Naive thymus-derived CD4-positive, alpha-beta T cell (primary cell): ENCODE measurements around the gene MYO10. TPM values are rescaled to one million over a fixed set of nuclear protein-coding genes. Genes with fewer than 3 reads are reported as not detected.

Experiments
- ATAC-seq: fragments of 150-1000 bp; cut with Tn5 transposase; 2 replicates; pipeline ENCODE4 v1.10.0; 2021; ENCODE audit warnings: mild to moderate bottlenecking, moderate library complexity
- CTCF ChIA-PET: fragments of 350-600 bp; sonication (Branson Sonifier 250); formaldehyde crosslinking; loops from one replicate; lab custom pipeline; 2021; ENCODE audit warnings: antibody characterized with exemption; lab: Charles Lee
- POLR2A ChIA-PET: fragments of 350-600 bp; sonication (Branson Sonifier 250); formaldehyde crosslinking; loops from one replicate; lab custom pipeline; 2021; ENCODE audit warnings: antibody characterized with exemption, inconsistent platforms; lab: Charles Lee
- DNase-seq, 9 donors: peaks; one replicate each; pipeline versions ENCODE4 v3.0.0 to v3.0.0-alpha.2; 2020 to 2022; ENCODE audit warnings: mixed read lengths in 1 of 9
- H3K27ac ChIP-seq: one replicate; pipeline ENCODE4 v1.7.0; 2013; ENCODE audit warnings: mild to moderate bottlenecking, low read depth, low read length, moderate library complexity
- H3K27me3 ChIP-seq, 2 donors: one replicate each; pipeline ENCODE4 v1.7.0; 2013; ENCODE audit warnings: low read length in 2 of 2, mild to moderate bottlenecking in 2 of 2, moderate library complexity in 2 of 2; ENCODE audit not compliant: control insufficient read depth in 2 of 2, insufficient read depth in 2 of 2
- H3K36me3 ChIP-seq, 3 experiments: 1 replicate in 2 of 3; 2 replicates in 1 of 3; pipeline ENCODE4 v1.7.0; 2013; ENCODE audit warnings: low read length in 3 of 3, mild to moderate bottlenecking in 3 of 3, moderate library complexity in 1 of 3; ENCODE audit not compliant: insufficient read depth in 3 of 3, control insufficient read depth in 2 of 3
- H3K4me1 ChIP-seq, 2 donors: one replicate each; pipeline ENCODE4 v1.7.0; 2013; ENCODE audit warnings: low read length in 2 of 2, mild to moderate bottlenecking in 2 of 2, moderate library complexity in 1 of 2; ENCODE audit not compliant: control insufficient read depth in 2 of 2, insufficient read depth in 2 of 2
- H3K4me3 ChIP-seq: 2 replicates; pipeline ENCODE4 v1.7.0; 2013; ENCODE audit warnings: mild to moderate bottlenecking, low read length
- H3K9me3 ChIP-seq, 3 experiments: 1 replicate in 2 of 3; 2 replicates in 1 of 3; pipeline ENCODE4 v1.7.0; 2013; ENCODE audit warnings: low read length in 3 of 3; ENCODE audit not compliant: control insufficient read depth in 2 of 3
- H3K27ac Mint-ChIP-seq, 9 donors: one replicate each; pipeline ENCODE4 v1.8.0; 2020 to 2022; ENCODE audit warnings: mixed read lengths in 9 of 9, mild to moderate bottlenecking in 8 of 9, moderate library complexity in 5 of 9, inconsistent platforms in 2 of 9
- H3K27me3 Mint-ChIP-seq, 5 donors: one replicate each; pipeline ENCODE4 v1.8.0; 2021 to 2022; ENCODE audit warnings: mixed read lengths in 5 of 5, mild to moderate bottlenecking in 1 of 5
- H3K36me3 Mint-ChIP-seq, 5 donors: one replicate each; pipeline ENCODE4 v1.8.0; 2020 to 2022; ENCODE audit warnings: mixed read lengths in 5 of 5, mild to moderate bottlenecking in 3 of 5, inconsistent platforms in 1 of 5
- H3K4me1 Mint-ChIP-seq, 7 donors: one replicate each; pipeline ENCODE4 v1.8.0; 2020 to 2022; ENCODE audit warnings: mixed read lengths in 7 of 7, mild to moderate bottlenecking in 3 of 7, inconsistent platforms in 1 of 7
- H3K4me3 Mint-ChIP-seq, 10 donors: one replicate each; pipeline ENCODE4 v1.8.0; 2020 to 2022; ENCODE audit warnings: mild to moderate bottlenecking in 10 of 10, mixed read lengths in 10 of 10, moderate library complexity in 6 of 10, inconsistent platforms in 2 of 10
- H3K9me3 Mint-ChIP-seq, 11 donors: one replicate each; pipeline ENCODE4 v1.8.0; 2020 to 2022; ENCODE audit warnings: mixed read lengths in 11 of 11, mild to moderate bottlenecking in 4 of 11, inconsistent platforms in 1 of 11, moderate library complexity in 1 of 11
- intact Hi-C, 2 donors: fragments of 100-400 bp; cut with micrococcal nuclease; formaldehyde crosslinking; loops; one replicate each; pipeline ENCODE4 v1.15.1; 2023
- polyA plus RNA-seq, 2 donors: library from polyadenylated mRNA; unstranded; fragments of 300-500 nt; fragmentation: Illumina TruSeq; gene quantifications; one replicate each; pipeline ENCODE4 v1.2.3, GENCODE V29; 2021
- total RNA-seq, 6 experiments: library from RNA in 5 of 6; stranded (reverse) in 5 of 6; gene quantifications; 1 replicate in 5 of 6; 2 replicates in 1 of 6; pipeline ENCODE4 v1.2.3 and lab custom pipeline; 2021 to 2026

The MYO10 gene
- total and polyA plus RNA-seq, 7 experiments from 2014 or later, result 0.02 to 1.0 TPM; not detected in 5

GRCh38 chr5:16617274-16617968, 318.7 kb downstream of the MYO10 start:
- Mint-ChIP-seq H3K9me3 (no peaks in the 10 kb centered on the region), H3K27ac (no peak overlapping the region), H3K4me3 (no peak overlapping the region), H3K36me3 (peaks cover 7 to 29% (median 19%) of the 10 kb centered on the region in 5 donors), H3K4me1 (peaks cover 27 to 48% (median 44%) of the 10 kb centered on the region in 7 donors), H3K27me3 (no peaks in the 10 kb centered on the region)
- H3K4me1 ChIP-seq, result peaks cover 10 to 32% of the 10 kb centered on the region in 2 donors
- DNase-seq (peak; percentile 18 to 90 (median 75)), ATAC-seq (peak; percentile 36)
- no peaks in the 10 kb centered on the region for H3K27me3 ChIP-seq
- intact Hi-C loops, result loop anchor here (1.0 to 10.0 kb wide), 10 partner anchors 9 to 1953 kb away; partner anchors contain the start of genes ZNF622 (in 2 of the 2), ANKH (in 1 of the 2) and OTULIN (in 1 of the 2)
- ChIA-PET POLR2A (interaction anchor here (0.7 to 6.5 kb wide), 16 partner anchors 9 to 159 kb away, joined by 3 to 182 read pairs (median 4); partner anchors contain the start of gene ZNF622), CTCF (interaction anchor here (0.6 to 2.1 kb wide), 6 partner anchors 9 to 85 kb away, joined by 3 to 11 read pairs (median 3); no protein-coding TSS in a partner anchor)
- peak overlapping the region; percentile 98 for H3K27ac ChIP-seq
- H3K9me3 ChIP-seq, result no peaks in the 10 kb centered on the region
- peak overlapping the region; percentile 77 for H3K4me3 ChIP-seq
- H3K36me3 ChIP-seq, result peaks cover 0 to 4% (median 0%) of the 10 kb centered on the region in 3 experiments

- Histone ChIP-seq H3K4me1 (peaks cover 10 to 32% of the 10 kb centered on the region in 2 donors), H3K27ac (peak within 1 kb of the TSS; percentile 98), H3K27me3 (no peaks in the 10 kb centered on the region), H3K4me3 (peak within 1 kb of the TSS; percentile 79), H3K36me3 (peaks cover 0 to 4% (median 0%) of the 10 kb centered on the region in 3 experiments), H3K9me3 (no peaks in the 10 kb centered on the region)
- Mint-ChIP-seq H3K27ac (peak within 1 kb of the TSS in 7 of 9 donors; percentile 92 to 99 (median 99)), H3K4me3 (peak within 1 kb of the TSS in 6 of 10 donors; percentile 96 to 99 (median 98)), H3K27me3 (no peaks in the 10 kb centered on the region), H3K9me3 (no peaks in the 10 kb centered on the region), H3K36me3 (peaks cover 5 to 29% (median 17%) of the 10 kb centered on the region in 5 donors), H3K4me1 (peaks cover 32 to 52% (median 44%) of the 10 kb centered on the region in 7 donors)
- ChIA-PET POLR2A (interaction anchor here (0.7 to 6.5 kb wide), 16 partner anchors 8 to 158 kb away, joined by 3 to 182 read pairs (median 4); partner anchors contain the start of gene ZNF622), CTCF (interaction anchor here (0.7 to 2.1 kb wide), 4 partner anchors 9 to 85 kb away, joined by 3 to 11 read pairs (median 6); no protein-coding TSS in a partner anchor)
- intact Hi-C loops, result loop anchor here (1.0 to 10.0 kb wide), 10 partner anchors 10 to 1952 kb away; partner anchors contain the start of genes ZNF622 (in 2 of the 2), ANKH (in 1 of the 2) and OTULIN (in 1 of the 2)
- ATAC-seq (peak; percentile 93), DNase-seq (peak; percentile 84 to 92 (median 91))
Observed at GRCh38 chr5:16616536-16617273, 319.4 kb downstream of the MYO10 start, which contains the start of gene RETREG1. TSS of gene RETREG1 (minus strand) at chr5:16616997. CDS start at chr5:16616971, 26 bp downstream.

DNA sequence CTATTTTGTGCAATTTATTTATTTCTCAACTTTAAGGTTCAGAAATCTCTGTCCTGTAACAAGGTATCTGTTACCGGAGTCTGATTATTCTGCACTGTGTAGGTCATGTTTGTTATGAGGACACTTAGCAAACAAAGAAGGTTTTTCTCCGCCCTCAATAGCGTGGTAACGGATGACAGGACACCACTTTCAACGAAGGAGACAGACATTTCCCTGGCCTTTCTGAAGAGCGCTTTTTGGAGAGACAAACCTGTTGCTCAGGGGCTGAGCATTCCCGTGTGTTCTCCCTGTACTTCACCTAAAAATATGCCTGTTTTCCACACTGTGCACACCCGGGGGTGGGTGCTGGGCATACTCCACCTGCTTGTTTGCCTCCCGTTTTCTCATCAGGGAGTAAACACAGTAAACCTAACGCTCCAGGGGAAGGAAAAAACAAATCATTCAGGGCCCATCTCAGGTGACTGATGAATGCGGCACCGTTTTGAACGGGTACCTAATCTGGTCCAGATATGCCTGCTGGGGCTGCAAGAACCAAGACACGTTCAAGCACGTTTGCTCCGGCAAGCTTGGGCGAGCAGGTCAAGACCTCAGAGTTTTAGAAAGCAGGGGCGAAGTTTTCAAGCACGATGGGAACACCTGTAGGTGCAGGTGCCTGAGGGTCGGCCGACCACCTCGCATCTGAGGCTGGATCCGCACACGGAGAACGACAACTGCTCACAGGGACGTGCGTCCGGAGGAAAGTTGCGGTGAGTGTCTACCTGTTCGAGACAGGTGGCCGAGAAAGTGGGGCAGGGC, 320.1 kb downstream of the MYO10 start:
- peak overlapping the region; percentile 98 for H3K27ac ChIP-seq
- peak overlapping the region; percentile 79 for H3K4me3 ChIP-seq
- peak in 7 of 9 donors; percentile 7 to 33 (median 26) for DNase-seq
- intact Hi-C loops, result loop anchor here (2.0 to 10.0 kb wide), 7 partner anchors 19 to 1951 kb away; partner anchors contain the start of genes ANKH (in 1 of the 2) and OTULIN (in 1 of the 2)
- H3K36me3 ChIP-seq, result peaks cover 0 to 4% (median 0%) of the 10 kb centered on the region in 3 experiments
- no peaks in the 10 kb centered on the region for H3K9me3 ChIP-seq
- Mint-ChIP-seq H3K27me3 (no peaks in the 10 kb centered on the region), H3K4me3 (peak overlapping the region in 6 of 10 donors; percentile 96 to 99 (median 98)), H3K36me3 (peaks cover 0 to 31% (median 18%) of the 10 kb centered on the region in 5 donors), H3K27ac (peak overlapping the region in 7 of 9 donors; percentile 92 to 99 (median 99)), H3K9me3 (peaks cover 0 to 7% (median 0%) of the 10 kb centered on the region in 11 donors), H3K4me1 (peaks cover 33 to 52% (median 44%) of the 10 kb centered on the region in 7 donors)
- CTCF ChIA-PET, result interaction anchor here (1.4 to 2.1 kb wide), 2 partner anchors 12 to 14 kb away, joined by 8 to 11 read pairs; no protein-coding TSS in a partner anchor
- POLR2A ChIA-PET, result interaction anchor here (0.7 to 6.5 kb wide), 15 partner anchors 8 to 157 kb away, joined by 3 to 182 read pairs (median 5); partner anchors contain the start of gene ZNF622
- no peaks in the 10 kb centered on the region for H3K27me3 ChIP-seq
- ATAC-seq, result no peak
- H3K4me1 ChIP-seq, result peaks cover 10 to 37% of the 10 kb centered on the region in 2 donors

GRCh38 chr5:16612007-16612406, 324.1 kb downstream of the MYO10 start:
- peaks cover 3 to 44% (median 31%) of the 10 kb centered on the region in 5 donors for H3K36me3 Mint-ChIP-seq
- peak in 4 of 9 donors; percentile 16 to 50 (median 43) for DNase-seq
- H3K4me3 ChIP-seq, result no peak overlapping the region
- peak overlapping the region in 8 of 10 donors; percentile 29 to 91 (median 64) for H3K4me3 Mint-ChIP-seq
- peaks cover 5 to 39% of the 10 kb centered on the region in 2 donors for H3K4me1 ChIP-seq
- no peaks in the 10 kb centered on the region for H3K9me3 ChIP-seq
- ChIA-PET CTCF (no interaction called here), POLR2A (interaction anchor here (0.8 to 1.5 kb wide), 2 partner anchors 13 to 19 kb away, joined by 3 to 4 read pairs; no protein-coding TSS in a partner anchor)
- intact Hi-C loops, result loop anchor here in 1 of 2 donors (10.0 kb wide), 1 partner anchor 1947 kb away; the partner anchor contains the start of gene OTULIN
- ATAC-seq, result no peak
- H3K36me3 ChIP-seq, result peaks cover 0 to 6% (median 0%) of the 10 kb centered on the region in 3 experiments
- H3K9me3 Mint-ChIP-seq, result peaks cover 0 to 7% (median 0%) of the 10 kb centered on the region in 11 donors
- no peaks in the 10 kb centered on the region for H3K27me3 Mint-ChIP-seq
- no peaks in the 10 kb centered on the region for H3K27me3 ChIP-seq
- peak overlapping the region in 7 of 9 donors; percentile 23 to 73 (median 55) for H3K27ac Mint-ChIP-seq
- H3K27ac ChIP-seq, result no peak overlapping the region
- H3K4me1 Mint-ChIP-seq, result peaks cover 40 to 77% (median 70%) of the 10 kb centered on the region in 7 donors
